Kidney (tissue), 14 donors: ENCODE results near the gene MISP. TPM values are rescaled to one million over a fixed set of nuclear protein-coding genes. Genes with fewer than 3 reads are reported as not detected.

ENCODE experiments used
- DNase-seq, 5 donors: peaks; one replicate each; pipeline ENCODE4 v3.0.0-alpha.2; 2013 to 2020
- FAIRE-seq: peaks from 2 replicates; lab custom pipeline; 2012; peaks lifted over from hg19 to GRCh38; lab: Jason Lieb, UNC
- H3K27ac ChIP-seq, 2 donors: one replicate each; pipeline ENCODE4 v1.7.0; 2013; ENCODE audit warnings: low read depth in 2 of 2, low read length in 2 of 2, inconsistent platforms in 1 of 2
- H3K27me3 ChIP-seq: one replicate; pipeline ENCODE4 v1.7.1; 2013; ENCODE audit warnings: low read length, inconsistent platforms; ENCODE audit not compliant: control insufficient read depth, insufficient read depth
- H3K36me3 ChIP-seq, 3 donors: one replicate each; pipeline versions ENCODE4 v1.7.0 to v1.7.1; 2013; ENCODE audit warnings: low read length in 3 of 3, control low read depth in 1 of 3, inconsistent platforms in 1 of 3; ENCODE audit not compliant: insufficient read depth in 3 of 3, control insufficient read depth in 2 of 3
- H3K4me1 ChIP-seq, 3 donors: one replicate each; pipeline versions ENCODE4 v1.7.0 to v1.7.1; 2013; ENCODE audit warnings: low read length in 3 of 3, inconsistent platforms in 1 of 3, low read depth in 1 of 3; ENCODE audit not compliant: control insufficient read depth in 2 of 3, insufficient read depth in 2 of 3
- H3K4me3 ChIP-seq, 3 donors: one replicate each; pipeline versions ENCODE4 v1.7.0 to v1.8.1; 2013; ENCODE audit warnings: low read length in 3 of 3, control low read depth in 1 of 3, inconsistent platforms in 1 of 3
- H3K9ac ChIP-seq, 3 donors: one replicate each; pipeline versions ENCODE4 v1.7.0 to v1.7.1; 2013; ENCODE audit warnings: low read length in 3 of 3, control low read depth in 1 of 3, inconsistent platforms in 1 of 3
- H3K9me3 ChIP-seq, 3 donors: one replicate each; pipeline versions ENCODE4 v1.7.0 to v1.7.1; 2013; ENCODE audit warnings: low read length in 3 of 3, control low read depth in 1 of 3, inconsistent platforms in 1 of 3; ENCODE audit not compliant: control insufficient read depth in 2 of 3, insufficient read depth in 1 of 3
- intact Hi-C: fragments of 100-400 bp; cut with DNase I; formaldehyde crosslinking; loops from one replicate; pipeline ENCODE4 v1.11.1; 2022
- polyA plus RNA-seq: library from polyadenylated mRNA; stranded (reverse); fragments of 350-450 nt; fragmentation: Illumina TruSeq; extraction: RNeasy Lipid Tissue Mini Kit (QIAGEN cat#74804); gene quantifications from one replicate; pipeline ENCODE4 v1.2.3, GENCODE V29; 2014; ENCODE audit warnings: low read depth, low replicate concordance; ENCODE audit not compliant: insufficient read depth
- total RNA-seq: library from RNA; stranded (reverse); fragmentation: NEBNext Ultra II Directional; extraction: Animal tissue kit (Norgen Biotek cat#: 25700); gene quantifications from one replicate; pipeline ENCODE4 v1.2.1, GENCODE V29; 2021
- TF ChIP-seq, protein P1 (sequence below): IDR thresholded peaks from 3 replicates; pipeline ENCODE4 v1.5.1; 2012; ENCODE audit warnings: mild to moderate bottlenecking, moderate library complexity, borderline replicate concordance; ENCODE audit not compliant: insufficient read depth; ENCODE audit errors: extremely low read depth
- donor health status: control.
- donor health status: control.
- donor health status: control.
- donor health status: control.
- donor health status: control.
- donor health status: DM: yes; HTN: yes; CAD: no.
- donor health status: Normal renal cell carcinoma (clear cell type).

MISP gene
- total and polyA plus RNA-seq, 2 donors from 2014 or later = 17.8 to 19.6 TPM

DNA sequence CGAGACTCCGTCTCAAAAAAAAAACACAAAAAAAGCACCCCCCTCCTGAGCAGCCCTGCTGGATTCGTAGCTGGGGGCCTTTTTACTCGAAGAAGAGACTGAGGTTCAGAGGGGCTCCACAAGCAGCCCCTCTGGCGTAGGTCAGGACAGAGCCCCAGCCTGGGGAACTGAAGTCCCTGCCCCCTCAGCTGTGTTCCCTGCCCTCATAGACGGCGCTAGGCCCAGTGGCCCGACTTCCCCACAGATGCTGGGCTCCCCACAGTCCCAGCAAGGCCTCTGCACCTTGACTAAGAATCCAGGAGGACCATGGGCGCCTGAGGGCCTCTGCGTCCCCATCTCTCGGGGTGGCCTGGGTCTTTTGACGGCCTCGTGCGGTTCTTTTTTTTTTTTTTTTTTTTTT lies 1.1 kb upstream of the MISP start:
- H3K4me1 ChIP-seq = peaks cover 0 to 7% (median 0%) of the 10 kb centered on the region in 3 donors
- no peak overlapping the region for H3K27ac ChIP-seq
- H3K27me3 ChIP-seq = no peaks in the 10 kb centered on the region
- FAIRE-seq = no peak
- intact Hi-C loops = no loop called here
- no peaks in the 10 kb centered on the region for H3K36me3 ChIP-seq
- H3K4me3 ChIP-seq = no peak overlapping the region
- DNase-seq = no peak
- no peaks in the 10 kb centered on the region for H3K9me3 ChIP-seq
- TF ChIP-seq, protein P1, sequence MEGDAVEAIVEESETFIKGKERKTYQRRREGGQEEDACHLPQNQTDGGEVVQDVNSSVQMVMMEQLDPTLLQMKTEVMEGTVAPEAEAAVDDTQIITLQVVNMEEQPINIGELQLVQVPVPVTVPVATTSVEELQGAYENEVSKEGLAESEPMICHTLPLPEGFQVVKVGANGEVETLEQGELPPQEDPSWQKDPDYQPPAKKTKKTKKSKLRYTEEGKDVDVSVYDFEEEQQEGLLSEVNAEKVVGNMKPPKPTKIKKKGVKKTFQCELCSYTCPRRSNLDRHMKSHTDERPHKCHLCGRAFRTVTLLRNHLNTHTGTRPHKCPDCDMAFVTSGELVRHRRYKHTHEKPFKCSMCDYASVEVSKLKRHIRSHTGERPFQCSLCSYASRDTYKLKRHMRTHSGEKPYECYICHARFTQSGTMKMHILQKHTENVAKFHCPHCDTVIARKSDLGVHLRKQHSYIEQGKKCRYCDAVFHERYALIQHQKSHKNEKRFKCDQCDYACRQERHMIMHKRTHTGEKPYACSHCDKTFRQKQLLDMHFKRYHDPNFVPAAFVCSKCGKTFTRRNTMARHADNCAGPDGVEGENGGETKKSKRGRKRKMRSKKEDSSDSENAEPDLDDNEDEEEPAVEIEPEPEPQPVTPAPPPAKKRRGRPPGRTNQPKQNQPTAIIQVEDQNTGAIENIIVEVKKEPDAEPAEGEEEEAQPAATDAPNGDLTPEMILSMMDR = no peak
- H3K9ac ChIP-seq = no peak overlapping the region

DNA sequence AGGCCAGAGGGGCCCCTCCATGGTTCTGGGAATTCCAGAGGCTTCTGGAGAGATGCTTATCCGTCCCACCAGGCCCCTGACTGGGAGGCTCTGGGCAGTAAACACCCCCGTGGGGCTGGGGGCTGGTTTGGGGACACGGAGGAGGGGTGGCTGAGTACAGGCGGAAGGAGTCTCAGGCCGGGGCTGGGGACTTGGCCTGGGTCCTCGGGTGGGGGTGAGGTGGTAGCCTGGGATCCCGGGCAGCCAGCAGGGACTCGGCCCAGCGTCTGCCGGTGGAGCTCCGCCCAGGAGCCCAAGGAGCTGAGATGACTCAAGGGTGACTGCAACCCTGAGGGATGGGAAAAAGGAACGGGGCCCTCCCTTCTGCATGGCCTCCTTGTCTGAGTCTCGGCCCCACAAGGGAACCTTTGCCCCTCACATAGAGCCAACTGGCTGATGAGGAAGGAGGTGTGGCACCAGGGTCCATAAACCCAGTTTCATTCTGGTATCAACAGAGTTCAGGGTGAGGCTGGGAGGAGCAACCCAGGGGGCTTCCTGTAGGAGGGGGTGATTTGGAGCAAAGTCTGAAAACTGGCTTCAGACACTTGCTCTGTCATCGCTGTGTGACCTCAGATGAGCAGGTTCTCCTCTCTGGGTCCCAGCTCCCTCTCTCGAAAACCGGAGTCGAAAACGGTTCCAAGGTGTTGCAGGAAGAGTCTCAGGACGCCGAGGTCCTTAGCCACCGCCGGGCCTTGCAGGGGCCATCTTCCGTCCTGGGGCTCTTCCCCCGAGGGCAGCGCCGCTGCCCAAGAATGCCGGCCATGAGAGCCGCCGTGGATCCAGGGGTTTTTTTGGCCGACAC lies 809 bp downstream of the MISP start:
- Histone ChIP-seq H3K27ac (no peak overlapping the region), H3K9me3 (no peaks in the 10 kb centered on the region), H3K9ac (no peak overlapping the region), H3K36me3 (no peaks in the 10 kb centered on the region), H3K4me3 (peak overlapping the region in 2 of 3 donors; percentile 24 to 47), H3K4me1 (peaks cover 0 to 8% (median 0%) of the 10 kb centered on the region in 3 donors), H3K27me3 (no peaks in the 10 kb centered on the region)
- intact Hi-C loops = no loop called here
- FAIRE-seq (no peak), DNase-seq (peak in 1 of 5 donors; percentile 76)
- TF ChIP-seq, protein P1 = no peak

DNA sequence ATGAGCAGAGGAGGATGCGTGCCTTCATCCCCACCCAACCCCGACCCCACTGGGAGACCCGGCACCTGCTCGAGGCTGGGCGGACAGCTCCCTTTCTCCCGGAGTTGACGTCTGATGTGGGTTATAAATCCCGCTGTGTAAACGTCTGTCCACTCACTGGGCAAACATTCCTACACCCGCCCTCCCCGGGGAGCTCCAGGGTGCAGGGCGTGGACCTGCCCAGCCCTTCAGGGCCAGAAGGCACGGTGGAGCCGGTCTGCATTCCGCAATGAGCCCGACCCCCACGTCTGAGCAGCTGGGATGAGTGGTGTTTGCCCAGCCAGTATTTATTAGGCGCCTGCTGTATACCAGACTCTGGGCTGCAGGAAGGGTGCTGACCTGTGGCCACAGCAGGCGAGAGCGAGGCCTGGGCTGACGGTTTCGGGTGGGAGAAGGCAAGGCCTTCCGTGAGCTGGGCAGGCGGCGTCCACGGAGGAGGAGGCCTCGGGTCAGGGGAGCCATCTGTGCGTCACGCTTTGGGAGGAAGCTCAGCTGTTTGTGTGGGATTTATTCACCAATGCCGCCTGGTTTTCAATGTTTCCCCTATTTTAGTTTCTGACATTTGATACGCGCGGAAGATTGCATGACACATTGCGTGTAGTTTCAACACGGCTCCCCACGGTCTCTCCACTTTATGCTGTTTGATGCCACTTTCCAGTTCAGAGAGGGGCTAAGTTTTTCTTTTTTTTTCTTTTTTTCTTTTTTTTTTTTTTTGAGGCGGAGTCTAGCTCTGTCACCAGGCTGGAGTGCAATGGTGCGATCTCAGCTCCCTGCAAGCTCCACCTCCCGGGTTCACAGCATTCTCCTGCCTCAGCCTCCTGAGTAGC lies 2.0 kb downstream of the MISP start:
- Histone ChIP-seq H3K27ac (peak overlapping the region; percentile 55 to 59), H3K4me3 (no peak overlapping the region), H3K4me1 (peaks cover 0 to 8% (median 0%) of the 10 kb centered on the region in 3 donors), H3K27me3 (no peaks in the 10 kb centered on the region), H3K9me3 (no peaks in the 10 kb centered on the region), H3K36me3 (no peaks in the 10 kb centered on the region), H3K9ac (no peak overlapping the region)
- peak; percentile 73 to 94 (median 87) for DNase-seq
- FAIRE-seq = no peak
- intact Hi-C loops = no loop called here
- TF ChIP-seq, protein P1 = no peak
